PFSK-1 (cell line): ENCODE data around the gene ZBTB34.

Source experiments
- FOXP2 ChIP-seq: optimal IDR thresholded peaks from 2 replicates; pipeline ENCODE3; 2011; ENCODE audit warnings: borderline replicate concordance, control low read depth, inconsistent platforms; ENCODE audit not compliant: insufficient read depth; ENCODE audit errors: extremely low read length, extremely low read depth
- POLR2AphosphoS5 ChIP-seq: IDR thresholded peaks from 2 replicates; pipeline ENCODE4 v1.6.1; 2012; ENCODE audit warnings: low read depth, mild to moderate bottlenecking, control low read depth, low read length, moderate library complexity
- REST ChIP-seq, 2 experiments: IDR thresholded peaks; 2 replicates each; pipeline versions ENCODE4 v1.6.1 to v1.8.0; 2011 to 2012; ENCODE audit warnings: low read depth in 2 of 2, low read length in 2 of 2, control low read depth in 1 of 2, inconsistent platforms in 1 of 2, mild to moderate bottlenecking in 1 of 2, moderate library complexity in 1 of 2; ENCODE audit not compliant: insufficient read depth in 1 of 2
- SIN3A ChIP-seq: IDR thresholded peaks from 2 replicates; pipeline ENCODE4 v1.6.1; 2012; ENCODE audit warnings: mild to moderate bottlenecking, low read length, moderate library complexity, borderline replicate concordance; ENCODE audit not compliant: insufficient read depth
- TAF1 ChIP-seq: IDR thresholded peaks from 2 replicates; pipeline ENCODE4 v1.6.1; 2012; ENCODE audit warnings: low read length, control low read depth, borderline replicate concordance; ENCODE audit not compliant: insufficient read depth

GRCh38 chr9:126876531-126876930, 16.1 kb downstream of the ZBTB34 start:
- TF ChIP-seq TAF1: no peak
- TF ChIP-seq REST (IDR thresholded peaks at IDR 0.05; ENCODE audit: insufficient read depth in 1 of 2, low read depth in 2 of 2, low read length in 2 of 2): no peak
- TF ChIP-seq SIN3A: no peak
- TF ChIP-seq POLR2AphosphoS5: no peak
- no peak for TF ChIP-seq FOXP2
